ENCODE results near the gene GALNS.
A peak's percentile ranks its signal among the peaks of the same experiment; 100 is the strongest.
"Not testable (repeated sequence)": the region's sequence is repeated elsewhere in the genome, so short reads cannot be mapped to it uniquely, and the experiment has no call there.

The GALNS gene

DNA sequence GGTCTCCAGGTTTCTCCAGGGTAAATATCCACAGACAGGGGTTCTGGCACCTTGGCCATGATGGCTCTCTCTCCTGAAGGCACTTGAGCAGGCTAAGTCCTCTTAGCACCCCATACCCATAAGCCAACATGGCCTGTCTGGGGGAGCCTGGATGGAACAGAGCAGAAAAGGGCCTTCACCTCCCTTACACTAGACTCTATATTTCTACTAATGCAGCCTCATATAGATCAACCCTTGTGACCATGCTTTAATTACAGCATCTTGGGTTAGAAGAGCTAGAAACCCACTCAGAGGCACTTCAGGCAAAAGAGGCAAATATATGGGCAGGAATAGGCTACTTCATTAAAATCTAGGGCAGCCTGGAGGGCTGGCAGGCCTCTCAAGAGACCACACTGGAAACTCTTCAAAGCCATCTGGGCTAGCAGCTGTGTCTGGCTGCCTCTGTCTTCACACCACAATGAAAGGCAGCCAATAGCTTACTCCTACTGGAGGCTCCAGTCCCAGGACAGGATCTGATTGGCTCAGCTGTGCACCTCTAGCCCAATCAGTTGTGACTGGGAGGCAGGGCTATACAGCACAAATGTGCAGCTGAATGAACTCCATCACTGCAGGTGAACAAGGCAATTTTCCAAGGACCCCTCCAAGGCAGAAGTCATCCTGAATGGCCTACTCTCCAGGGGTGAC lies 57.8 kb downstream of the GALNS start:
- no peak overlapping the region for H3K27ac ChIP-seq (ENCODE audit: low read depth, low read length)
- H3K9me3 ChIP-seq (ENCODE audit: control insufficient read depth, insufficient read depth, low read length): no peaks in the 10 kb centered on the region
- no peak overlapping the region for H3K4me3 ChIP-seq (ENCODE audit: low read depth, low read length)
- 0 out of 2 replicates have a peak, but pooled peaks cover 3% of the 10 kb centered on the region for H3K36me3 ChIP-seq (ENCODE audit: control insufficient read depth, insufficient read depth, low read length)
- no peaks in the 10 kb centered on the region for H3K27me3 ChIP-seq (ENCODE audit: control insufficient read depth, insufficient read depth, low read length)
- H3K9ac ChIP-seq (ENCODE audit: low read depth, low read length): no peak overlapping the region
- H3K4me1 ChIP-seq (ENCODE audit: control insufficient read depth, insufficient read depth, low read length): 0 out of 2 replicates have a peak, but pooled peaks cover 3% of the 10 kb centered on the region

DNA sequence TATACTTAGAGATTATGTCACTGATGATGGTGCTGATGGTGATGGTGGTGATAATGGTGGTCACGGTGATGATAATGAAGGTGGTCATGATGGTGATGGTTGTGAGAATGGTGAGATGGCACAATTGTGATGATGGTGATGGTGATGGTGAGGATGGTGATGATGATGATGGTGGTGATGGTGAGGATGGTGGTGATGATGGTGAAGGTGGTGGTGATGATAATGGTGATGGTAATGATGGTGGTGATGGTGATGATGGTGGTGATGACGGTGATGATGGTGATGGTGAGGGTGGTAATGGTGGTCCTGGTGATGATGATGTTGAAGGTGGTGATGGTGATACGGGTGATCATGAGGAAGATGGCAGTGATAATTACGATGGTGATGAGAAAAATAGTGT lies 58.7 kb downstream of the GALNS start:
- H3K27me3 ChIP-seq (ENCODE audit: control insufficient read depth, insufficient read depth, low read length): no peaks in the 10 kb centered on the region
- H3K4me3 ChIP-seq (ENCODE audit: low read depth, low read length): no peak overlapping the region
- no peak overlapping the region for H3K27ac ChIP-seq (ENCODE audit: low read depth, low read length)
- H3K4me1 ChIP-seq (ENCODE audit: control insufficient read depth, insufficient read depth, low read length): 0 out of 2 replicates have a peak, but pooled peaks cover 3% of the 10 kb centered on the region
- 0 out of 2 replicates have a peak, but pooled peaks cover 3% of the 10 kb centered on the region for H3K36me3 ChIP-seq (ENCODE audit: control insufficient read depth, insufficient read depth, low read length)
- H3K9me3 ChIP-seq (ENCODE audit: control insufficient read depth, insufficient read depth, low read length): no peaks in the 10 kb centered on the region
- no peak overlapping the region for H3K9ac ChIP-seq (ENCODE audit: low read depth, low read length)

DNA sequence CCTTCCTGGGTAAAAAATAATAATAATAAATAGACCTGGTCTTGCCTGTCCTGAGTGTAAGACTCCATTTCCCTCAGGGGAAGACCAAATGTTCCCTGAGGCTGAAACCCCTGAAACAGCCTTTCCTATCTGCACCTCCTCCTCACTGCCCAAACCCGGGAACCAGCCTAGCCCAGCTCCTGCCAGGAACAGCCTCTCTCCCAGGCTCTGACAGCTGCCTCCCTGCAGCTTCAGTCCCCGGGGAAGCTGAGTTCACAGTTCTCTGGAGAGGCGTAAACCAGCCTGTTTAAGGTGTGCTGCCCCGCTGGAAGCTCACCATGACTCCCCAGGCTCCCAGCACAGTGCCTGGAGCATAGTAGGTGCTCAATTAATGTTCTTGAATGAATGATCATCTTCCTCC lies 60.5 kb downstream of the GALNS start:
- H3K27ac ChIP-seq (ENCODE audit: low read depth, low read length): no peak overlapping the region
- 0 out of 2 replicates have a peak, but pooled peaks cover 3% of the 10 kb centered on the region for H3K36me3 ChIP-seq (ENCODE audit: control insufficient read depth, insufficient read depth, low read length)
- H3K9ac ChIP-seq (ENCODE audit: low read depth, low read length): no peak overlapping the region
- 0 out of 2 replicates have a peak, but pooled peaks cover 6% of the 10 kb centered on the region for H3K4me1 ChIP-seq (ENCODE audit: control insufficient read depth, insufficient read depth, low read length)
- H3K4me3 ChIP-seq (ENCODE audit: low read depth, low read length): no peak overlapping the region
- no peaks in the 10 kb centered on the region for H3K9me3 ChIP-seq (ENCODE audit: control insufficient read depth, insufficient read depth, low read length)
- no peaks in the 10 kb centered on the region; the same call in 1 of the 2 replicates for H3K27me3 ChIP-seq (ENCODE audit: control insufficient read depth, insufficient read depth, low read length)

GRCh38 chr16:88793251-88793954 lies 63.3 kb downstream of the GALNS start:
- H3K27me3 ChIP-seq (ENCODE audit: control insufficient read depth, insufficient read depth, low read length): no peaks in the 10 kb centered on the region; the same call in 1 of the 2 replicates
- no peak overlapping the region for H3K27ac ChIP-seq (ENCODE audit: low read depth, low read length)
- H3K9me3 ChIP-seq (ENCODE audit: control insufficient read depth, insufficient read depth, low read length): no peaks in the 10 kb centered on the region
- H3K4me1 ChIP-seq (ENCODE audit: control insufficient read depth, insufficient read depth, low read length): peaks cover 13% of the 10 kb centered on the region
- H3K36me3 ChIP-seq (ENCODE audit: control insufficient read depth, insufficient read depth, low read length): no peaks in the 10 kb centered on the region
- H3K9ac ChIP-seq (ENCODE audit: low read depth, low read length): no peak overlapping the region
- no peak overlapping the region for H3K4me3 ChIP-seq (ENCODE audit: low read depth, low read length)

GRCh38 chr16:88792668-88793250 lies 64.0 kb downstream of the GALNS start:
- Histone ChIP-seq H3K9me3 (ENCODE audit: control insufficient read depth, insufficient read depth, low read length) (no peaks in the 10 kb centered on the region), H3K27me3 (ENCODE audit: control insufficient read depth, insufficient read depth, low read length) (no peaks in the 10 kb centered on the region; the same call in 1 of the 2 replicates), H3K4me1 (ENCODE audit: control insufficient read depth, insufficient read depth, low read length) (peaks cover 13% of the 10 kb centered on the region), H3K36me3 (ENCODE audit: control insufficient read depth, insufficient read depth, low read length) (no peaks in the 10 kb centered on the region), H3K27ac (ENCODE audit: low read depth, low read length) (no peak overlapping the region), H3K4me3 (ENCODE audit: low read depth, low read length) (no peak overlapping the region), H3K9ac (ENCODE audit: low read depth, low read length) (no peak overlapping the region)

- Histone ChIP-seq H3K27me3 (ENCODE audit: control insufficient read depth, insufficient read depth, low read length) (no peaks in the 10 kb centered on the region; the same call in 1 of the 2 replicates), H3K27ac (ENCODE audit: low read depth, low read length) (no peak overlapping the region), H3K9ac (ENCODE audit: low read depth, low read length) (no peak overlapping the region), H3K4me3 (ENCODE audit: low read depth, low read length) (no peak overlapping the region), H3K36me3 (ENCODE audit: control insufficient read depth, insufficient read depth, low read length) (no peaks in the 10 kb centered on the region), H3K4me1 (ENCODE audit: control insufficient read depth, insufficient read depth, low read length) (peaks cover 13% of the 10 kb centered on the region), H3K9me3 (ENCODE audit: control insufficient read depth, insufficient read depth, low read length) (no peaks in the 10 kb centered on the region)
Measured at GRCh38 chr16:88792078-88792550, 64.6 kb downstream of the GALNS start.

GRCh38 chr16:88790312-88791211 lies 66.2 kb downstream of the GALNS start:
- Histone ChIP-seq H3K27me3 (ENCODE audit: control insufficient read depth, insufficient read depth, low read length) (peaks cover 3% of the 10 kb centered on the region; the same call in 1 of the 2 replicates), H3K9me3 (ENCODE audit: control insufficient read depth, insufficient read depth, low read length) (no peaks in the 10 kb centered on the region), H3K4me1 (ENCODE audit: control insufficient read depth, insufficient read depth, low read length) (peaks cover 13% of the 10 kb centered on the region), H3K4me3 (ENCODE audit: low read depth, low read length) (no peak overlapping the region), H3K9ac (ENCODE audit: low read depth, low read length) (no peak overlapping the region), H3K27ac (ENCODE audit: low read depth, low read length) (peak overlapping the region; percentile 40), H3K36me3 (ENCODE audit: control insufficient read depth, insufficient read depth, low read length) (no peaks in the 10 kb centered on the region)

DNA sequence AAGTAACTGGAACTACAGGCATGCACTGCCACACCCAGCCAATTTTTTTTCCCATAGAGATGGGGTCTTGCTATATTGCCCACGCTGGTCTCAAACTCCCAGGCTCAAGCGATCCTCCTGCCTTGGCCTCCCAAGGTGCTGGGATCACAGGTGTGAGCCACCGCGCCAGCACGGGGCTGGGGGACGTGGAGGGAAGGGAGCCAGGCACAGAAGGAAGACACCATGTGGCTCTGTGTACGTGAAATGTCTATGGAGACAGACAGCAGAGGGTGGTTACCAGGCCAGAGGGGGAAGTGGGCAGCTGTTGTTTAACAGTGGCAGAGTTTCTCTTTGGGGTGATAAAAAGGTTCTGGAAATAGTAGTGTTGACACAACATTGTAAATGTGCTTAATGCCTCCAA lies 67.2 kb downstream of the GALNS start:
- no peak overlapping the region for H3K4me3 ChIP-seq (ENCODE audit: low read depth, low read length)
- no peak overlapping the region for H3K27ac ChIP-seq (ENCODE audit: low read depth, low read length)
- no peak overlapping the region for H3K9ac ChIP-seq (ENCODE audit: low read depth, low read length)
- H3K36me3 ChIP-seq (ENCODE audit: control insufficient read depth, insufficient read depth, low read length): no peaks in the 10 kb centered on the region
- peaks cover 13% of the 10 kb centered on the region for H3K4me1 ChIP-seq (ENCODE audit: control insufficient read depth, insufficient read depth, low read length)
- no peaks in the 10 kb centered on the region for H3K9me3 ChIP-seq (ENCODE audit: control insufficient read depth, insufficient read depth, low read length)
- H3K27me3 ChIP-seq (ENCODE audit: control insufficient read depth, insufficient read depth, low read length): peaks cover 6% of the 10 kb centered on the region; the same call in 1 of the 2 replicates

DNA sequence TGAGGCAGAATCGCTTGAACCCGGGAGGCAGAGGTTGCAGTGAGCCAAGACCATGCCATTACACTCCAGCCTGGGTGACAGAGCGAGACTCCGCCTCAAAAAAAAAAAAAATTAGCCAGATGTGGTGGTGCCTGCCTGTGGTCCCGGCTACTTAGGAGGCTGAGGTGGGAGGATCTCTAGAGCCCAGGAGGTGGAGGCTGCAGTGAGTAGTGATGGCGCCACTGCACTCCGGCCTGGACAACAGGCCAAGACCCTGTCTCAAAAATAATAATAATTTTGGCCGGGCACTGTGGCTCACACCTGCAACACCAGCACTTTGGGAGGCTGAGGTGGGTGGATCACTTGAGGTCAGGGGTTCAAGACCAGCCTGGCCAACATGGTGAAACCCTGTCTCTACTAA lies 68.0 kb downstream of the GALNS start:
- H3K27ac ChIP-seq (ENCODE audit: low read depth, low read length); H3K9me3 ChIP-seq (ENCODE audit: control insufficient read depth, insufficient read depth, low read length); H3K9ac ChIP-seq (ENCODE audit: low read depth, low read length); H3K4me3 ChIP-seq (ENCODE audit: low read depth, low read length); H3K27me3 ChIP-seq (ENCODE audit: control insufficient read depth, insufficient read depth, low read length); H3K36me3 ChIP-seq (ENCODE audit: control insufficient read depth, insufficient read depth, low read length): not testable (repeated sequence)
- peaks cover 13% of the 10 kb centered on the region for H3K4me1 ChIP-seq (ENCODE audit: control insufficient read depth, insufficient read depth, low read length)

DNA sequence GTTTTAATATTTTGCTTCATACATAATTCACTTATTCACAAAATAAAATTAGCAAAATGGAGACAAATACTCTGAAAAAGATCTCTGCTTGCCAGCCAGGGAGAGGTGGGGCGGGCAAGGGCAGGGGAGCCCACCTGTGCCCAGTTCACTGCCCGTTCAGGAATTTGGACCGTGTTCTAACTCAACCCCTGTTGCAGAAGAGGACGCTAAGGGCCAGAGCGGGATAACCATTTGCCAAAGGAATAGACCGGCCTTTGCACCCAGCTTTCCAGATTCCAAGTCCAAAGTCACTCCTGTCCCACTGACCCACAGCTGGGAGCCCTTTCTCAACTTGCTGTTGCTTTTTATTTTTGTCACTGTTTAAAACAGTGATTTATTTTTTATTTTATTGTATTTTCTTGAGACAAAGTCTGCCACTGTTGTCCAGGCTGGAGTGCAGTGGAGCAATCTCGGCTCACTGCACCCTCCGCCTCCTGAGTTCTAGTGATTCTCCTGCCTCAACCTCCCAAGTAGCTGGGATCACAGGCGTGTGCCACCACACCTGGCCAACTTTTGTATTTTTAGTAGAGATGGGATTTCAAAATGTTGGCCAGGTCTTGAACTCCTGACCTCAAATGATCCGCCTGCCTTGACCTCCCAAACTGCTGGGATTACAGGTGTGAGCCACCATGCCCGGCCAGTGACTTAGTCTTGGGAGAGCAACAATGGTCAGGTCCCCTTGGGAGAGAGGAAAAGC lies 69.0 kb downstream of the GALNS start:
- Histone ChIP-seq H3K9ac (ENCODE audit: low read depth, low read length) (no peak overlapping the region), H3K36me3 (ENCODE audit: control insufficient read depth, insufficient read depth, low read length) (no peaks in the 10 kb centered on the region), H3K9me3 (ENCODE audit: control insufficient read depth, insufficient read depth, low read length) (no peaks in the 10 kb centered on the region), H3K27ac (ENCODE audit: low read depth, low read length) (no peak overlapping the region), H3K27me3 (ENCODE audit: control insufficient read depth, insufficient read depth, low read length) (peaks cover 6% of the 10 kb centered on the region; the same call in 1 of the 2 replicates), H3K4me3 (ENCODE audit: low read depth, low read length) (no peak overlapping the region), H3K4me1 (ENCODE audit: control insufficient read depth, insufficient read depth, low read length) (peaks cover 14% of the 10 kb centered on the region)
